HepG2 (cell line): ENCODE measurements around the gene CTU2. TPM values are rescaled to one million over a fixed set of nuclear protein-coding genes. Genes with fewer than 3 reads are reported as not detected.

Source experiments
- DMAP1 ChIP-seq: IDR thresholded peaks from 2 replicates; pipeline ENCODE4 v1.6.1; 2016
- EEA1 ChIP-seq: sonication (generic); formaldehyde crosslinking; IDR thresholded peaks from 2 replicates; pipeline ENCODE4 v1.5.1; 2020; ENCODE audit warnings: mild to moderate bottlenecking, missing genetic modification reagents, borderline replicate concordance
- ETS1 ChIP-seq: sonication (generic); formaldehyde crosslinking; IDR thresholded peaks from 2 replicates; pipeline ENCODE4 v1.4.0; 2020; ENCODE audit warnings: missing genetic modification reagents
- GFI1 ChIP-seq: sonication (generic); formaldehyde crosslinking; IDR thresholded peaks from 2 replicates; pipeline ENCODE4 v1.5.0; 2020; ENCODE audit warnings: missing genetic modification reagents, mild to moderate bottlenecking, borderline replicate concordance
- HMG20B ChIP-seq: conservative IDR thresholded peaks from 2 replicates; pipeline ENCODE4 v1.6.1; 2016; ENCODE audit warnings: missing genetic modification reagents, missing compliant biosample characterization
- HMGA1 ChIP-seq: sonication (generic); formaldehyde crosslinking; conservative IDR thresholded peaks from 2 replicates; pipeline ENCODE4 v1.4.0; 2020; ENCODE audit warnings: missing genetic modification reagents
- JUND ChIP-seq: sonication (generic); formaldehyde crosslinking; IDR thresholded peaks from 2 replicates; pipeline ENCODE4 v1.8.0; 2022; ENCODE audit warnings: mild to moderate bottlenecking, missing genetic modification reagents
- KDM4B ChIP-seq: sonication (generic); formaldehyde crosslinking; IDR thresholded peaks from 2 replicates; pipeline ENCODE4 v1.4.0; 2020; ENCODE audit warnings: missing genetic modification reagents
- KMT2A ChIP-seq: sonication (generic); formaldehyde crosslinking; IDR thresholded peaks from 2 replicates; pipeline ENCODE4 v1.4.0; 2020; ENCODE audit warnings: missing genetic modification reagents
- MAFG ChIP-seq: sonication (generic); formaldehyde crosslinking; IDR thresholded peaks from 2 replicates; pipeline ENCODE4 v1.5.1; 2020; ENCODE audit warnings: mild to moderate bottlenecking, missing genetic modification reagents
- MAX ChIP-seq: IDR thresholded peaks from 2 replicates; pipeline ENCODE4 v1.6.1; 2012; ENCODE audit warnings: inconsistent platforms
- NFYB ChIP-seq: sonication (generic); formaldehyde crosslinking; IDR thresholded peaks from 2 replicates; pipeline ENCODE4 v1.4.0; 2020; ENCODE audit warnings: missing genetic modification reagents
- NPAS2 ChIP-seq: sonication (generic); formaldehyde crosslinking; IDR thresholded peaks from 2 replicates; pipeline ENCODE4 v1.8.0; 2022; ENCODE audit warnings: mild to moderate bottlenecking, missing genetic modification reagents, borderline replicate concordance
- PHF20 ChIP-seq: sonication (generic); formaldehyde crosslinking; IDR thresholded peaks from 2 replicates; pipeline ENCODE4 v1.5.0; 2020; ENCODE audit warnings: mild to moderate bottlenecking, missing genetic modification reagents
- RAD51 ChIP-seq: fragments of 450-650 bp; IDR thresholded peaks from 2 replicates; pipeline ENCODE4 v1.6.1; 2016; ENCODE audit warnings: borderline replicate concordance
- RBFOX2 ChIP-seq: fragments of 200-400 bp; formaldehyde crosslinking; IDR thresholded peaks from 2 replicates; pipeline ENCODE4 v1.6.1; 2017; ENCODE audit warnings: low read depth, mild to moderate bottlenecking, low read length
- TBL1XR1 ChIP-seq: fragments of 150-350 bp; IDR thresholded peaks from 2 replicates; pipeline ENCODE4 v1.6.1; 2014; ENCODE audit warnings: borderline replicate concordance, low read length; ENCODE audit not compliant: partially characterized antibody
- TFDP2 ChIP-seq: sonication (generic); formaldehyde crosslinking; IDR thresholded peaks from 2 replicates; pipeline ENCODE4 v1.4.0; 2020; ENCODE audit warnings: missing genetic modification reagents
- TGIF2 ChIP-seq: IDR thresholded peaks from 2 replicates; pipeline ENCODE4 v1.6.1; 2016; ENCODE audit warnings: control low read depth, missing compliant biosample characterization
- TP53 ChIP-seq: sonication (generic); formaldehyde crosslinking; conservative IDR thresholded peaks from 2 replicates; pipeline ENCODE4 v1.4.0; 2020; ENCODE audit warnings: missing genetic modification reagents
- ZBTB33 ChIP-seq: sonication (generic); formaldehyde crosslinking; IDR thresholded peaks from 2 replicates; pipeline ENCODE4 v1.4.0; 2020; ENCODE audit warnings: missing genetic modification reagents
- ZIK1 ChIP-seq: sonication (generic); formaldehyde crosslinking; IDR thresholded peaks from 2 replicates; pipeline ENCODE4 v1.5.0; 2020; ENCODE audit warnings: mild to moderate bottlenecking, low read depth, missing genetic modification reagents, borderline replicate concordance
- ZNF468 ChIP-seq: sonication (generic); formaldehyde crosslinking; IDR thresholded peaks from 2 replicates; pipeline ENCODE4 v1.8.0; 2022; ENCODE audit warnings: mild to moderate bottlenecking, moderate library complexity, missing genetic modification reagents
- ZNF563 ChIP-seq: sonication (generic); formaldehyde crosslinking; IDR thresholded peaks from 2 replicates; pipeline ENCODE4 v1.8.0; 2022; ENCODE audit warnings: mild to moderate bottlenecking, moderate library complexity, missing genetic modification reagents
- ZNF616 ChIP-seq: sonication (generic); formaldehyde crosslinking; IDR thresholded peaks from 2 replicates; pipeline ENCODE4 v1.5.0; 2020; ENCODE audit warnings: low read depth, mild to moderate bottlenecking, missing genetic modification reagents
- ZNF660 ChIP-seq: sonication (generic); formaldehyde crosslinking; IDR thresholded peaks from 2 replicates; pipeline ENCODE4 v1.5.1; 2020; ENCODE audit warnings: mild to moderate bottlenecking, low read depth, missing genetic modification reagents, borderline replicate concordance
- ZNF674 ChIP-seq: sonication (generic); formaldehyde crosslinking; IDR thresholded peaks from 2 replicates; pipeline ENCODE4 v1.5.0; 2020; ENCODE audit warnings: low read depth, mild to moderate bottlenecking, missing genetic modification reagents
- polyA plus RNA-seq, 8 experiments: library from polyadenylated mRNA; depleted of rRNA in 3 of 8; stranded (reverse) in 7 of 8; unstranded in 1 of 8; fragments of >200 nt; fragmentation: Illumina TruSeq in 4 of 8; extraction: Trizol in 4 of 8; gene quantifications; 2 replicates each; pipeline versions ENCODE4 v1.2.1 to v1.2.3, GENCODE V29; 2011 to 2016; ENCODE audit warnings: low read depth in 4 of 8, missing spikeins in 1 of 8, mixed read lengths in 1 of 8; ENCODE audit not compliant: insufficient read depth in 1 of 8
- total RNA-seq, 5 experiments: library from RNA; depleted of rRNA; stranded (reverse); fragments of >200 nt; fragmentation: Illumina TruSeq; extraction: Trizol; gene quantifications; 2 replicates each; pipeline ENCODE4 v1.2.3, GENCODE V29; 2016; ENCODE audit warnings: low read depth in 1 of 5

Gene CTU2
- total and polyA plus RNA-seq, 2 of the 13 experiments (the other 11 are each of a cell fraction or from before 2014, with no cell fraction given): 13.3 to 21.9 TPM

- TF ChIP-seq GFI1: no peak; the same call in 1 of the 2 replicates
- peak; percentile 78 for TF ChIP-seq TFDP2 (CRISPR knock-in tag)
- TF ChIP-seq TBL1XR1: no peak
- TF ChIP-seq ZNF660 (CRISPR knock-in tag): no peak
- TF ChIP-seq TGIF2 (CRISPR knock-in tag): peak; percentile 89
- TF ChIP-seq ZNF616 (CRISPR knock-in tag): peak; percentile 70
- 0 out of 2 replicates have a peak, but pooled peaks have one; percentile 43 for TF ChIP-seq ZNF468 (CRISPR knock-in tag)
- TF ChIP-seq HMGA1 (CRISPR knock-in tag): no peak
- TF ChIP-seq MAFG (CRISPR knock-in tag): no peak
- TF ChIP-seq ZNF674: no peak
- peak; percentile 83 for TF ChIP-seq MAX
- TF ChIP-seq HMG20B: no peak
- TF ChIP-seq KDM4B (CRISPR knock-in tag): peak; percentile 87
- peak; percentile 79 for TF ChIP-seq RBFOX2
- TF ChIP-seq ZIK1 (CRISPR knock-in tag): peak; percentile 91
- TF ChIP-seq NPAS2 (CRISPR knock-in tag): peak; percentile 87; the same call in 1 of the 2 replicates
- TF ChIP-seq ZNF563 (CRISPR knock-in tag): peak; percentile 39
- peak; percentile 82 for TF ChIP-seq KMT2A (CRISPR knock-in tag)
- peak; percentile 31; the same call in 1 of the 2 replicates for TF ChIP-seq EEA1 (CRISPR knock-in tag)
- no peak for TF ChIP-seq ETS1
- no peak for TF ChIP-seq TP53 (CRISPR knock-in tag)
- peak; percentile 87 for TF ChIP-seq PHF20
- TF ChIP-seq ZBTB33 (CRISPR knock-in tag): no peak; the same call in none of the 2 replicates
- peak; percentile 30; the same call in 1 of the 2 replicates for TF ChIP-seq RAD51
- TF ChIP-seq NFYB: peak; percentile 11; the same call in 1 of the 2 replicates
- TF ChIP-seq DMAP1 (CRISPR knock-in tag): peak; percentile 63
- 0 out of 2 replicates have a peak, but pooled peaks have one; percentile 60 for TF ChIP-seq JUND (CRISPR knock-in tag)
These were observed 5.4 kb upstream of the CTU2 start (continued) for GRCh38 chr16:88700636-88701482.
